GM12878 (cell line): ENCODE data around the gene INCA1. TPM values are rescaled to one million over a fixed set of nuclear protein-coding genes. Genes with fewer than 3 reads are reported as not detected.

ENCODE experiments used
- BRCA1 ChIP-seq: IDR thresholded peaks from 2 replicates; pipeline ENCODE4 v1.6.1; 2011; ENCODE audit warnings: low read depth, low read length, improper control_type of control experiment
- CEBPZ ChIP-seq: fragments of 150-350 bp; IDR thresholded peaks from 2 replicates; pipeline ENCODE4 v1.6.1; 2016; ENCODE audit warnings: low read depth, low read length
- CHD1 ChIP-seq: IDR thresholded peaks from 2 replicates; pipeline ENCODE4 v1.6.1; 2012; ENCODE audit warnings: low read depth, low read length, improper control_type of control experiment
- E2F4 ChIP-seq: IDR thresholded peaks from 2 replicates; pipeline ENCODE4 v1.6.1; 2012; ENCODE audit warnings: low read depth, low read length, improper control_type of control experiment
- E4F1 ChIP-seq: fragments of 450-650 bp; IDR thresholded peaks from 2 replicates; pipeline ENCODE4 v1.6.1; 2018; ENCODE audit warnings: borderline replicate concordance, mild to moderate bottlenecking; ENCODE audit not compliant: partially characterized antibody
- EED ChIP-seq: sonication (generic); IDR thresholded peaks from 2 replicates; pipeline ENCODE4 v1.6.1; 2016; ENCODE audit warnings: antibody characterized with exemption, low read depth
- HCFC1 ChIP-seq: fragments of 150-350 bp; IDR thresholded peaks from 2 replicates; pipeline ENCODE4 v1.6.1; 2014; ENCODE audit warnings: low read length
- KLF5 ChIP-seq: fragments of 450-650 bp; IDR thresholded peaks from 2 replicates; pipeline ENCODE4 v1.6.1; 2014; ENCODE audit warnings: mild to moderate bottlenecking; ENCODE audit not compliant: partially characterized antibody
- LARP7 ChIP-seq: fragments of 450-650 bp; IDR thresholded peaks from 2 replicates; pipeline ENCODE4 v1.6.1; 2017; ENCODE audit warnings: mild to moderate bottlenecking
- MLLT1 ChIP-seq: fragments of 450-650 bp; IDR thresholded peaks from 2 replicates; pipeline ENCODE4 v1.6.1; 2016; ENCODE audit warnings: mild to moderate bottlenecking
- NKRF ChIP-seq: fragments of 450-650 bp; conservative IDR thresholded peaks from 2 replicates; pipeline ENCODE4 v1.6.1; 2017; ENCODE audit warnings: mild to moderate bottlenecking, moderate library complexity
- NR2C1 ChIP-seq: fragments of 450-650 bp; IDR thresholded peaks from 2 replicates; pipeline ENCODE4 v1.6.1; 2017; ENCODE audit warnings: antibody characterized with exemption, mild to moderate bottlenecking, moderate library complexity
- NR2C2 ChIP-seq: IDR thresholded peaks from 2 replicates; pipeline ENCODE4 v1.6.1; 2011; ENCODE audit warnings: borderline replicate concordance, low read depth; ENCODE audit not compliant: control insufficient read depth, insufficient read length
- PAX5 ChIP-seq: IDR thresholded peaks from 2 replicates; pipeline ENCODE4 v1.6.1; 2011; ENCODE audit warnings: low read depth, low read length, borderline replicate concordance
- SPI1 ChIP-seq: IDR thresholded peaks from 2 replicates; pipeline ENCODE4 v1.6.1; 2011; ENCODE audit warnings: low read depth, mild to moderate bottlenecking, low read length, moderate library complexity, borderline replicate concordance; ENCODE audit not compliant: insufficient read depth
- TAF1 ChIP-seq: IDR thresholded peaks from 2 replicates; pipeline ENCODE4 v1.6.1; 2011; ENCODE audit warnings: mild to moderate bottlenecking, low read depth, low read length, borderline replicate concordance
- TCF3 ChIP-seq: IDR thresholded peaks from 2 replicates; pipeline ENCODE4 v1.6.1; 2012; ENCODE audit warnings: low read depth, mild to moderate bottlenecking, low read length, borderline replicate concordance; ENCODE audit not compliant: insufficient read depth
- polyA plus RNA-seq, 11 experiments: library from polyadenylated mRNA; depleted of rRNA in 4 of 11; unstranded in 6 of 11; stranded (reverse) in 5 of 11; fragments of >200 nt; fragmentation: Nextera tagmentation in 4 of 11; fragmentation: Illumina TruSeq in 1 of 11; extraction: Ambion mirVana in 4 of 11; extraction: Trizol in 1 of 11; gene quantifications; 1 replicate in 1 of 11; 2 replicates in 10 of 11; pipeline versions ENCODE4 v1.2.1 to v1.2.3, GENCODE V29; 2011 to 2016; ENCODE audit warnings: inconsistent platforms in 2 of 11, missing spikeins in 2 of 11, low read depth in 1 of 11
- total RNA-seq, 4 experiments: library from RNA; depleted of rRNA in 3 of 4; stranded (reverse); fragments of >200 nt in 3 of 4; fragmentation: Illumina TruSeq in 1 of 4; extraction: Trizol in 1 of 4; gene quantifications; 2 replicates each; pipeline versions ENCODE4 v1.2.1 to v1.2.3, GENCODE V29; 2013 to 2021
- TF ChIP-seq, protein P1 (sequence below): IDR thresholded peaks from 2 replicates; pipeline ENCODE4 v1.6.1; 2012; ENCODE audit warnings: low read depth, low read length, improper control_type of control experiment

Gene INCA1
- total and polyA plus RNA-seq, 10 of the 15 experiments (the other 5 are each of a cell fraction or from before 2014, with no cell fraction given) = 0.19 to 1.8 (median 0.45) TPM

GRCh38 chr17:4947411-4948165, 49.7 kb downstream of the INCA1 start (continued):
- TF ChIP-seq E4F1 (peak; percentile 32), PAX5 (0 out of 2 replicates have a peak, but pooled peaks have one; percentile 40), KLF5 (no peak), TCF3 (0 out of 2 replicates have a peak, but pooled peaks have one; percentile 23), CEBPZ (no peak), NR2C1 (peak; percentile 69), NR2C2 (no peak), TAF1 (peak; percentile 76), E2F4 (peak; percentile 57; the same call in 1 of the 2 replicates), CHD1 (no peak), HCFC1 (peak; percentile 9; the same call in 1 of the 2 replicates), NKRF (peak; percentile 24), SPI1 (peak; percentile 46), EED (peak; percentile 54; the same call in 1 of the 2 replicates), BRCA1 (no peak), LARP7 (peak; percentile 22; the same call in 1 of the 2 replicates), MLLT1 (peak; percentile 85)
- TF ChIP-seq, protein P1, sequence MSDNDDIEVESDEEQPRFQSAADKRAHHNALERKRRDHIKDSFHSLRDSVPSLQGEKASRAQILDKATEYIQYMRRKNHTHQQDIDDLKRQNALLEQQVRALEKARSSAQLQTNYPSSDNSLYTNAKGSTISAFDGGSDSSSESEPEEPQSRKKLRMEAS = 0 out of 2 replicates have a peak, but pooled peaks have one; percentile 26
